C4-2B (cell line): ENCODE measurements around the gene DUS4L.

Experiments
- H3K27ac ChIP-seq: fragments of 450-650 bp; 2 replicates; pipeline ENCODE4 v1.5.1; 2017
- ZFX ChIP-seq: fragments of 450-650 bp; IDR thresholded peaks from 2 replicates; pipeline ENCODE4 v1.6.1; 2017
- TF ChIP-seq, protein P1 (sequence below): fragments of 450-650 bp; conservative IDR thresholded peaks from 2 replicates; pipeline ENCODE4 v1.5.1; 2017; ENCODE audit warnings: mild to moderate bottlenecking

Gene DUS4L

DNA sequence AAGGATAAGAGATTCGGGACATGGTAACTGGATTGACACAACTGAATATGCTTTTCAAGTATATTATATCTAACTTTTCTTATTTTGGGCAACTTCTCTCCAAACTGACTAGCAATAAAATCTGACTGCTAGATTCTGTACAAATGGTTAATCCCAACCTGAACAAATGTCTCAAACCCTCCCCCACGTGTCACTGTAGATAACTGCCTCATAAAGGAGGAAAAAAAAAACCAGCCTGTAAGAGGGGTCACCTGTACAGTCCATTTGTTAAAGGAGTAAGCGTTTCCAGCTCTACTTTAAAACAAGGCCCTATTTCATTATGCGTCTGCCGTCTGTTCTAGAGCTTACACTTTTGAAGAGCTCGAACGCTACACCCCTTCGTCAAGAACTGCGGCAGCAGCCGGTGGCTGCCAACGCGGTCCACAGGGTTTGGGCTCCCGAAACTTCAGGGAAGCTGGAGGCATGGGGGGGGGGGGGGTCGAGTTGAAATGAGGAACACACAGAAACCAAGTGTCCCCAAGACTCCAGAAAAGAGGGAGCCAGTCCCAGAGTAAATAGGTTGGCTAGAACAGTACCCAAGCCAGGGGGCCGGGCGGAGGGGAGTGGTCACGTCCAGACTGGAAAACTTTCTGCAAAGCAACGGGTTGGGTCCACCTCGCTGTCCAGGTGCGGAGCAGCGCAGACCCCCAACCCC, 543 bp upstream of the DUS4L start:
- peak overlapping the region; percentile 98 for H3K27ac ChIP-seq
- TF ChIP-seq, protein P1, sequence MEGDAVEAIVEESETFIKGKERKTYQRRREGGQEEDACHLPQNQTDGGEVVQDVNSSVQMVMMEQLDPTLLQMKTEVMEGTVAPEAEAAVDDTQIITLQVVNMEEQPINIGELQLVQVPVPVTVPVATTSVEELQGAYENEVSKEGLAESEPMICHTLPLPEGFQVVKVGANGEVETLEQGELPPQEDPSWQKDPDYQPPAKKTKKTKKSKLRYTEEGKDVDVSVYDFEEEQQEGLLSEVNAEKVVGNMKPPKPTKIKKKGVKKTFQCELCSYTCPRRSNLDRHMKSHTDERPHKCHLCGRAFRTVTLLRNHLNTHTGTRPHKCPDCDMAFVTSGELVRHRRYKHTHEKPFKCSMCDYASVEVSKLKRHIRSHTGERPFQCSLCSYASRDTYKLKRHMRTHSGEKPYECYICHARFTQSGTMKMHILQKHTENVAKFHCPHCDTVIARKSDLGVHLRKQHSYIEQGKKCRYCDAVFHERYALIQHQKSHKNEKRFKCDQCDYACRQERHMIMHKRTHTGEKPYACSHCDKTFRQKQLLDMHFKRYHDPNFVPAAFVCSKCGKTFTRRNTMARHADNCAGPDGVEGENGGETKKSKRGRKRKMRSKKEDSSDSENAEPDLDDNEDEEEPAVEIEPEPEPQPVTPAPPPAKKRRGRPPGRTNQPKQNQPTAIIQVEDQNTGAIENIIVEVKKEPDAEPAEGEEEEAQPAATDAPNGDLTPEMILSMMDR: no peak
- TF ChIP-seq ZFX: no peak

- no peak for TF ChIP-seq ZFX
- TF ChIP-seq, protein P1: no peak
- peak overlapping the region; percentile 98 for H3K27ac ChIP-seq
Observed at GRCh38 chr7:107564553-107565298, 955 bp downstream of the DUS4L start.

DNA sequence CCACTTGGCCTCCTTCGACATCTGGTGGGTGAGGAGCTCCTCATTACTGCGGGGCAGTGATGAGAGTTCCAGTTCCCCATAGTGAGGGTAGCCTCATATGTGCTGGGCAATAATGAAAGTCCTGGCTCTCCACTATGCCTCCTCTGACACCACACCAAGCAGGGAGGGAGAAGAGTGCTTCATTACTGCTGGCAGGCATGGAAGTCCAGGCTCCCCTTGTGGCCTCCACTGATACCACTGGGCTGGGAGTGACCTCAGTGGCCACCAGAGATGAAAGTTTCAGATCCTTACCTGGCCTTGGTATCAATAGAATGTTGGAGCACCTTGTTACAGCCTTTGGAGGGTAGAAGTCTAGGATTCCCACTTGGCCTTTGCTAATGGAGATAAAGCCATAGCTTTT, 6.5 kb downstream of the DUS4L start:
- no peak for TF ChIP-seq ZFX
- TF ChIP-seq, protein P1: no peak
- no peak overlapping the region for H3K27ac ChIP-seq

DNA sequence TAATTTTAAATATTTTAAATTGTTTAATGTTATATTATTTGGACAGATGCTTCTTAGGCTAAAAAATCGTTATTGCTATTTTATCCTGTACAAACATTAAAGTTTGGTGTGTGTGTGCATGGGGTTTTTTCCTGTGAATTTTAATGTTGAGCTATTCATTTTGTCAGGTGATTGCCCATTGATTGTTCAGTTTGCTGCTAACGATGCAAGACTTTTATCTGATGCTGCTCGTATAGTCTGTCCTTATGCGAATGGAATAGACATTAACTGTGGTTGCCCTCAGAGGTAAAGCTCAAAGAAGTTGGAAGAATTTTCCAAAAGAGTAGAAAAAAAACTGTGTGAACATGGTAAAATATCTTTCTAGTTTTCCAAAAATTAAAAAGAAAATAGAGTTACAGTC, 9.8 kb downstream of the DUS4L start:
- H3K27ac ChIP-seq: no peak overlapping the region
- TF ChIP-seq, protein P1: no peak
- no peak for TF ChIP-seq ZFX

- no peak for TF ChIP-seq ZFX
- TF ChIP-seq, protein P1: no peak
- H3K27ac ChIP-seq: peak overlapping the region; percentile 91
Observed at GRCh38 chr7:107579554-107579884, 15.7 kb downstream of the DUS4L start.

- TF ChIP-seq ZFX: peak; percentile 94
- TF ChIP-seq, protein P1: peak; percentile 68
Observed at GRCh38 chr7:107579885-107580715, 16.3 kb downstream of the DUS4L start, which contains the start of gene BCAP29. BCAP29 (plus strand) TSS chr7:107580246; CDS start chr7:107580773, 527 bp downstream.

More at GRCh38 chr7:107579885-107580715, 16.3 kb downstream of the DUS4L start, which contains the start of gene BCAP29:
- H3K27ac ChIP-seq: peak within 1 kb of the TSS; percentile 91
